ENCODE data around the gene FBXL13.
"Not testable (repeated sequence)": the region's sequence is repeated elsewhere in the genome, so short reads cannot be mapped to it uniquely, and the experiment has no call there.

FBXL13 gene

DNA sequence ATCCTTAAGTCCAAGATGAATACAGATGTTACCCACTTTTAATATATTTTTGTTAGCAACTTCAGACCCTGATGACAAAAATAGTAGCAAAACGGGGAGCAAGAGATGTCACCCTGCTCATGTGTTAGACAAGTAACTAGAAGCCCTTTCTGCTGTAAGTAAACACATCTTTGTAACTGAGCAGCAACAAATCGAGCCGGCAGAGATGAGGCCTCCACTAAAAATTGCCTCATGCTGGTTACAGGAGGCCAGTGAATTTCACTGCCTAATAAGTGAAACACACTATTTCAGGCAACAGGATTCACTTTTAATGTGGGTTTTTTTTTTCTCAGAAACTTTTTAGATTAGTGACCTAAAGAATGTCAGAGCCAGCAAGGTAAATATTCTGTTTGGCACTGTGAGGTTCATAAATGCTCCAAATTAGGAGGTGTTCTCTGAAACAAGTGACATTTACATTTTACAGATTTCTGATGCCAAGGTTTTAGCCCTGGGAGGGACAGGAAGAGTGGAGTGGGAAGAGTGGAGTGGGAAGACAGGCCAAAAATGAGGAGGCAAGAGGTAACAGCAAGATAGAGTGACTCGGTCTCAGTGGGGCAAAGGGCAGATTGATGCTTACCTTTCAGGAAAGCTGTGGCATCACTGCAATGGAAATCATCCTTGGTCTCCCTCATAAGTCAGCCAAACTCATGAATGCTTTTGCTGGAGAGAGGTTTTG lies 215.4 kb downstream of the FBXL13 start:
- DNase-seq (ENCODE audit: low read depth in 2 of 2) = no peak

DNA sequence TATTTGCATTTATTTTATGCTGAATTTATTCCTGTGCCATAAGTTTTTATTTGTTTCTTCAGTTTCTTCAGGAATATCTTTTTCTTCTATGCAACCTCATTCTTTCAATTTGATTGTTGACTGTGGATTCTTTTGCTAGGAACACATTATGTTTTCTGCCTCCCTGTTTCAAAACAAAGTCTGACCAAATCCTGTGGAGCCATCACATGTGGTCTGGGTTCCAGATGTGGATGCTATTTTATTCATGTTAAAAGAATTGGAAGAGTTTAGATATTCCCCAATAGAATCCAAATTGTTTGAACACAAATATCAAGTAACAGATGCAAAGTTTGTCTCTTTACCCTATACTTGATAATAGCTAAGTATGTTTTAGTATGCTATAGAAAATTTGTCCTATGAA lies 218.6 kb downstream of the FBXL13 start:
- DNase-seq (ENCODE audit: low read depth in 2 of 2) = no peak

DNA sequence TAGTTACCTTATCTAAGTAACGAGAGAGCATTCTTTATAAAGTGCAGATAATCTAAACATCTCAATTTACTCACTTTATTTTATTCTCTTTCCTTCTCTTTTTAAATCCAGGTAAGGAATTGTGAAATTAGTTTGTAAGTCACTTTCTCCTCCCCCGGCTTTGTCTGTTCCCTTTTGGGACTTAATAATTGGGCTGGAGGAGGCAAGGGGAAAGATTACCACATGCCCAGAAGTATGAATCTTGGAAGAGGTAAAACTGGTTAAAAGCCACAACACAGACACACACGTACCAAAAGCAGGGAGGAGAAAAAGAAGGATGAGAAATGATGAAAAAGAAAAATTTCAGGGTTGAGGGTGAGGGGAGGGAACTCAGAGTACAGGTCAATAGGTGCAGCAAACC lies 225.1 kb downstream of the FBXL13 start:
- no peak for DNase-seq (ENCODE audit: low read depth in 2 of 2)

DNA sequence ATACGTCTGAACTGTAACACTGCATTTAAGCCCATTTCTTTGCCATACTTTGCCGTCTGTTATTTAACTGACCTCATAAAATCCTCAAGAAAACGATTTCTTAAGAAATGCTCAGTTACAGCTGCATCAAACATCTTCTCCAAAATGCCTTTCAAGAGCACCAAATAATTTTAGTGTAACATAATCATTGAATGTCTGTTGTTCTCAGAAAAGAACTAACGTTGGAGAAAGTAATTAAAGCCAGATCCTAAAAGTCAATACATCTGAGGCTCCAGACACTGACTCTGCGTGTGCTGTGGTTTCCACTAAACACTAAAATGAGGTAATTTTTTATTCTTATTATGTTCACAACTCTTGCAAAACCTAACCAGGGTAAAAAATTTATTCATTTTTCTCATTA lies 225.5 kb downstream of the FBXL13 start:
- no peak for DNase-seq (ENCODE audit: low read depth in 2 of 2)

DNA sequence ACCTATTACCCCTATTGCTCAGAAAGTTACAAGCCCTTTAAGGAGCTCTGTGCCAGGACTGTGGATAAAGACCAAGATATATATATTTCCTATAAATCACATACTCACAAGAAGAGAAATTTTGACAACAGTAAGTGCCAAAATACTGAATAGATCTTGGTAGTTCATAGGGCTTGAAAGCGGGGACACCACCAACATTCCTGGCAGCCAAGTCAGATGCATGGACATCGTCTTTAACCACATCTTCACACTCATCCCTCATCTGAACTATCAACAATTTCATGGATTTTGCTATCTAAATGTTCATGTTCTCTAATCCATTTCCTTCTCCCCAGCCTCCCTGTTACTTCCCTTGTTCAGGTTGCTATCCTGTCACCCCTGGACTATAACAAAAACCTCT lies 229.2 kb downstream of the FBXL13 start:
- DNase-seq (ENCODE audit: low read depth in 2 of 2) = no peak

DNA sequence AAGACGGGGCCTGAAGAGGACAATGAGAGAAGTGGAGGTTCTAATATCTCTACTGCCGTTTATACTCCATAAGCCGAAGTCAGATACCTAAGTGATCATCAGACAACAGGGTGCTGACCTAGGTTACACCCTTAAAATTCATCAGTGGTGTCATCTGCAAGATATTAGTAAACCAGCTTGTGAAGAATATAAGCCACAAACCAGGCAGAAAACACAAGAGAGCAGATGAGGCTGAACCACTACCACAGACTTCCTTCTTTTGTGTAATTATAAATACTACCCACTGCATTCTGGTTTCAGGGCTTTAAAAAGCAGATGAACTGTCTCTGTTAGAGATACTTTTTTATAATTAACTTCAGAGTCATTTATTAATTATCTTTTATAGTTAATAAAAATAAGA lies 230.7 kb downstream of the FBXL13 start:
- DNase-seq (ENCODE audit: low read depth in 2 of 2) = no peak

DNA sequence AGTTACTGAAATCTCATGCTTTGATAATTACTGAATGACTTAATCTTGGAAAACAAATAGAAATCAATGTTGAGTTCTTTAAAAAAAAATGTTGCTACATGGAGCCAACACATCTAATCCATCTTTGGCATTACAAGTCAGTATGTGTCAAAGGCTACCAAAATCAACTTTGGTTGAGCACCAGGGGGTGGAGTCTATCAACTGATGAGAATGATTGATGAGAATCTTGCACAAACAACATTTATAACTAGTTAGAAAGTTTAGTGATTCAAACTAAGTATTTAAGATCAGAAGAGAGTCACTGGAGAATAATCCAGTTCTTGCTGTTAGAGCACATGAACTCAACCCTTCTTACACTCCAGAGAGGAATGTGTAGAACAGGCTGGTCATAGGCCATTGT lies 232.3 kb downstream of the FBXL13 start:
- no peak for DNase-seq (ENCODE audit: low read depth in 2 of 2)

DNA sequence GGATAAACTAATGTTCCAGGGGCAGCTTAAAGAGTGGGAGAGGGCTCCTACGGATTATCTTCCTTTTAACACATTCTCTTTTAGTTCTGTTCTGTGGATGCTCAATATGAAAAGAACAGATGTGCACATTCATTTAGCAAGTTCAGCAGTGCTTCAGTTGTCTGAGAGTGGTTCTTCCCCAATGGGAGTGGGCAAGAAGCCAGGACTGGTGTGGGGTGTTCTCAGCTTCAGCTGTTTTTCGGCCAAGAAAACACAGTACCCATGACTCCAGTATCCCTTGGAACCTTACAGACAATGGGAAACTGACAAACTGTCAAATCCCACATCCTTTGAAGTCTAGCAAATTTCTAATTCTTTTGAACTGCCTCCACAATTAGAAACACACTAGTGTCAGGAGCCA lies 233.3 kb downstream of the FBXL13 start:
- DNase-seq (ENCODE audit: low read depth in 2 of 2) = no peak

DNA sequence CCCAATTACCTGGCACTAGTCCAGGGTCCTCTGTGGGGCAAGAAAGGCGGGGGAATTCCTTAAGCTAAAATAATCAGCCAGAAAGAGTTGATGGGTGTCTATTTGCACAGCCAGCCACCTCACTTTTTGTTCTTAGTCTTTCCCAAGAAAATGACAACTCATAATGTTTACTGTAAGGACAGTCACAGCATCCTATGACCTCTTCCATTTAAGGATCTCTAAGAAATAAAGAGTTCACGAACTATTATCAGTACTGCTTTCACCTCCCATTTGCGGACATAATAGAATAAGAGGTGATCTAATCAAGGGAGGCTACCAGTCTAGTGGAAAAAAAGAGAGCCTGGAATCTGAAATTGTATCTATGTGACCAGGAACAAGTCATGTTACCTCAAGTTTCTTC lies 234.2 kb downstream of the FBXL13 start:
- DNase-seq (ENCODE audit: low read depth in 2 of 2) = no peak

DNA sequence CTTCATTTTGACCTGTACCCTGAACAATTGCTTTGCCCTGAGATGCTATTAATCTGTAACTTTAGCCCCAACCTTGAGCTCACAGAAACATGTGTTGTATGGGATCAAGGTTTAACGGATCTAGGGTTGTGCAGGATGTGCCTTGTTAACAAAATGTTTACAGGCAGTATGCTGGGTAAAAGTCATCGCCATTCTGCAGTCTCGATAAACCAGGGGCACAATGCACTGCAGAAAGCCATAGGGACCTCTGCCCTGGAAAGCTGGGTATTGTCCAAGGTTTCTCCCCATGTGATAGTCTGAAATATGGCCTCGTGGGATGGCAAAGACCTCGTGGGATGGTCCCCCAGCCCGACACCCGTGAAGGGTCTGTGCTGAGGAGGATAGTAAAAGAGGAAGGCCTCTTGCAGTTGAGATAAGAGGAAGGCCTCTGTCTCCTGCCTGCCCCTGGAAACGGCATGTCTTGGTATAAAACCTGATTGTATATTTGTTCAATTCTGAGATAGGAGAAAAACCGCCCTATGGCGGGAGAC lies 236.0 kb downstream of the FBXL13 start:
- not testable (repeated sequence) for DNase-seq (ENCODE audit: low read depth in 2 of 2)

DNA sequence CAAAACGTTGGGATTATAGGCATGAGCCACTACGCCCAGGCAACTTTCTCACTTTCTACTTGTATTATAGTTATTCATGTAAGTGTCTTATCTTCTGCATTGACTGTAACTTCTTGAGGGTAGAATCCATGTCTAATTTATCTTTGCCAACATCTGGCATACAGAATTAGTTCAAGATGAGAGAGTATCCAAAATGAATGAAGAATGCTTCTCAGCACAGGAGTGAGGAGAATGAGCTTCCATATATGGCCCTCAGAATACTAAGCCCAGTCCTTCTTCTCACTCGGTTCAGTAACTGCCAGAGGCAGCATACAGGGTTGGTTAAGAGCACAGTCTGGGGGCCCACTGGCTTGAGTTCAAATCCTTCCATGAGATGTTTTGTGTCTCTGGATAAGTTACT lies 236.8 kb downstream of the FBXL13 start:
- no peak for DNase-seq (ENCODE audit: low read depth in 2 of 2)

DNA sequence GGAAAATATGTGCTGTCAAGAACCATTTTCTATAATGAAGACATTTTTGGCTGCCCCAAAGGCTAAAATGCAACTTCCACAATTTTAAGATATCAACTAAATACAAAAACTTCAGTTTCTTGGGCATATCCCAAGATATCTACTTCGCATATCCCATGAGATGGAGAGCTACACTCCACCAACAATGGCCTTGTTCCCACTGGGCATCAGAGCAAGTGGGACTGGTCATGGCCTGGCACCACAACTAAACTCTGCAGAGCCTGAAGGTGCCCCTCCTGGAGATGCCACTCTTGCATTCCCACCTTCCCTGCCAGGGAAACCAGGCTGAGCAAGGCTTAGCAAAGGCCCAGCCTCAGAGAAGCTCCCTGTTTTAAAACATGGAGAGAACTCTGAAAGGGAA lies 237.6 kb downstream of the FBXL13 start:
- DNase-seq (ENCODE audit: low read depth in 2 of 2) = no peak

DNA sequence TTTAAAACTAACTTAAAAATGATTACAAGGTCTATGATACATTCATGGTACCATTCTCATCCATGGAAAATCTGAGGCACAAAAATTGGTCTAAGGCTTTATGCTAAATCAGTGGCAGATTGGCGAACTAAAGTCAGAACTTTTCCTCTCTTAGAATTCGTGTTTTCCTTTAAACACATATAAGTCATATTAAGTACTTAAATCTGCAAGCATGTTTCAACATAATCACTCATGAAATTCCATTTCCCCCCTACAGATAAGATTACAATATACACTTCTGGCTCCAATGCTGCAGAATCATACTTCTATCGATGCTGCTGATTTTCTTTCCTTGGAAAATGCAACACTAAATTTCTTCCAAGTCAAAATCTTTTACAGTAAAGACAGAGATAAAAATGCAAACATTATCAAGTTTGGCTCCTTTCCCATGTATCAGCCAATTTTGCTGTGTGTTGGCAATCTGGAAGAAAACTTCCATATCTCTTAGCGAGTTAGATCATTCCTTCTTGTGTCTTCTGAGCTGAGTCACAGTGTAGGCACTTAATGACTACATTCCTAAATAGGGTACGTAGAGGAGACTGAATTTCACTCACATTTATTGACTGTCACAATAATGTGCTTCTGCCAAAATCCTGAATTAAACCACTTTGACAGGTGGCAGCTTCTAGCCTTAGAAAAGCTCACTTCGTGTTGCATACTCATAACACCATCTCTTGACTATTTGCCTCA lies 238.2 kb downstream of the FBXL13 start:
- DNase-seq (ENCODE audit: low read depth in 2 of 2) = no peak

DNA sequence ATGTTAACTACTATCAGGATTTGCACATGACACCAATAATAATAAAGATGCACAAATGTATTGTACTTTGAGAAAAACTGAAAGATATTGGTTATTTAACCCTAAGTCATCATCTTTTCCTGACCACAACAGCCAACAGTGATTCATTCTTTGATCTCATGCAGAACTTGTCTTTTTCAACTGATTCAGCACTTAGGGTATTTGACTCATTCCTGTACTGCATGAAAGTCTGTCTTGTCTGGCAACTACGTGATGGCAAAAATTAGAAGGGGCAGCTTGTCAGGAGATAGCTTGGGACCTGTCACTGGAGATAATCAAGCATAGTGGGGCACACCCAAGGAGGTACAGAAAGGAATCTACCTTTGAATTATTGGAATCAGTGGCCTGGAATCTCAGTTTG lies 239.6 kb downstream of the FBXL13 start:
- peak; percentile 1 to 6 for DNase-seq (ENCODE audit: low read depth in 2 of 2)

DNA sequence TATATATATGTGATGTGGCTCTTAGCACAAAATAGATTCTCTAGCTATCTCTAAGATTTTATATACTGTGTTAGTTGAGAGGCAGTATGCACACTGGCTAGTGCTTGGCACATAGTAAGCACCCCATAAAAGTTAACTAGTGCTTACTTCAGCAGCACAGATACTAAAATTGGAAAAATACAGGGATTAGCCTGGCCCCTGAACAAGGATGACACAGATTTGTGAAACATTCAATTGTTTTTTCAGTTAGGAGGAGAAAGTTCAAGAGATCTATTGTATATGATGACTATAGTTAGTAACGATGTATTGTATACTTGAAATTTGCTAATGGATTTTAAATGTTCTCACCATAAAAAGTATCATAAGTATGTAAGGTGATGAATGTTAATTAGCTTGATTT lies 240.1 kb downstream of the FBXL13 start:
- DNase-seq (ENCODE audit: low read depth in 2 of 2) = no peak

DNA sequence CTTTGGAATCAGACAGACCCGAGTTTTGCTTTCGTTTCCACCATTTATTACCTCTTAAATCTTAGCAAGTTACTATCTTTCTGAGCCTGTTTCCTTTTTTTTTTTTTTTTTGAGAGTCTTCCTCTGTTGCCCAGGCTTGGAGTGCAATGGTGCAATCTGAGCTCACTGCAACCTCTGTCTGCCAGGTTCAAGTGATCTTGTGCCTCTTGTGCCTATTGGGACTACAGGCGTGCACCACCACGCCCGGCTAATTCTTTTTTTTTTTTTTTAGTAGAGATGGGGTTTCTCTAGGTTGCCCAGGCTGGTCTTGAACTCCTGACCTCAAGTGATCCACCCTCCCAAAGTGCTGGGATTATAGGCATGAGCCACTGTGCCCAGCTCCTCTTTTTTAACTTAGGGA lies 241.3 kb downstream of the FBXL13 start:
- DNase-seq (ENCODE audit: low read depth in 2 of 2) = no peak

DNA sequence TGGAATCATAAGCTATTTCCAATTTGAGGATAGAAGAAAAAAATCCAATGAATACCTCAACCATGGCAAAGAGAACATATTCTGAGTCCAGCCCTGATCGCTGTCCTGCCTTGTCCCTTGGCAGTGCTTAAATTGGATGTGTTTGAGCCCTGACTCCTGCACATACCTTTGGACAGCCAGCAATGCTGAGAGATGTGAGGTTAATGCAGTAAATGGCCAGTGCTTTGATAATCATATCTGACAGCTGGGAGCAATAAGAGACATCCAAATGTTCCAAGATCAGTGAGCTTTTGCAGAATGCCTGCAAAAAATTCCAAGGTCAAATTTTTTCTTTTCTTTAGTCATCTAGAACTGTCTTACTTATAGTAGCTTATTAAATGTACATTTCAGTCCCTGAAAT lies 241.9 kb downstream of the FBXL13 start:
- no peak for DNase-seq (ENCODE audit: low read depth in 2 of 2)

DNA sequence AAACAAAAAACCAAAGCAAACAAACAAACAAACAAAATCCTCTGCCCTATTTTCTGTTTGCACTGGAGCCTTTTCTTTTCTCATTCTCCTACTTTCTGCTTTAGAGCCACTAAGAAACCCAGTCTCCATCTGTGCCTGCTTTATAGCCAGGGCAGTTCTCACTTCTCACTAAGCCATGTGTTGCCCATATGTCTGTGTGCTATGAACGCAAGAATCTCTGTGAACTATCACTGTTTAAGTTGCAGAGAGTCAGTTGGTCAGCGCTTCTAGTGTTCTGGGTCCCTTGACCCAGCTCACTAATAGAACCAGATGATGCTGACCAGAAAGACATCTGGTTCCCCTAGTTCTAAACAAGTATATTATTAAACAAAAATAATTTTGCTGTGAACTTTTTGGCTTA lies 244.4 kb downstream of the FBXL13 start:
- no peak for DNase-seq (ENCODE audit: low read depth in 2 of 2)

DNA sequence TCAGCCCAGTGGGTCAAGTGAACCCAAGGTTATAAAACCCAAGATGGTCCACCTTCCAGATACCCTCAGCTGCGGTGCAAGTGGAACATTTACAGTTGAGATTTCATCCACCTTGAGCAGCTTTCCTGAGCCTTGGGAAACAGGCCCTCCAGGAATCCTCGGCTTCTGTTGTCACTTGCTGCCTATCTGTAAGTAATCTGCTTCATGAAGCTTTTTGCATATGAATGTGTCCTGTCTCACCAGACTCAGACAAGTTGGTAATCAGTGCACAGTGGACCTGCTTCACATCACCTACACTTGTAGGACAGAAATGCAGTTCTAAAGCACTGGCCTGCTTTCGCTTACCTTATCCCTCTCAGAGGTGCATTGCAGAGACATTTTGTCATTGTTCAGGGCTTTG lies 245.5 kb downstream of the FBXL13 start:
- no peak for DNase-seq (ENCODE audit: low read depth in 2 of 2)

DNA sequence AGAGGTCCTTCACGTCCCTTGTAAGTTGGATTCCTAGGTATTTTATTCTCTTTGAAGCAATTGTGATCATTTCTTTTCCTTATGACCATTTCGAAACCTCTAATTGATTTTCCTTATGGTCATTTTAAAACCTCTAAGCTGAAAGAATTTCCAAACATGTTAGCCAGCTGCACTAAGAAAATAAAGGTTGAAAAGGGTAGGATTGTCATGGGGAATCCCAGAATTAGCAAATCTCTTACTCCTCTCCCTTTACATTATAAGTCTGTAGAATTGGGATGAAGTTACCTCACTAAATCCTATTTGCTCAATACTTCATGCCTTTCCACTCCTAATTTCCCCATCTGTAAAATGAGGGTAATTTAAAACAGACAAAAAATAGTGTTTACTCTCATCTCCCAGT lies 246.3 kb downstream of the FBXL13 start:
- no peak for DNase-seq (ENCODE audit: low read depth in 2 of 2)

DNA sequence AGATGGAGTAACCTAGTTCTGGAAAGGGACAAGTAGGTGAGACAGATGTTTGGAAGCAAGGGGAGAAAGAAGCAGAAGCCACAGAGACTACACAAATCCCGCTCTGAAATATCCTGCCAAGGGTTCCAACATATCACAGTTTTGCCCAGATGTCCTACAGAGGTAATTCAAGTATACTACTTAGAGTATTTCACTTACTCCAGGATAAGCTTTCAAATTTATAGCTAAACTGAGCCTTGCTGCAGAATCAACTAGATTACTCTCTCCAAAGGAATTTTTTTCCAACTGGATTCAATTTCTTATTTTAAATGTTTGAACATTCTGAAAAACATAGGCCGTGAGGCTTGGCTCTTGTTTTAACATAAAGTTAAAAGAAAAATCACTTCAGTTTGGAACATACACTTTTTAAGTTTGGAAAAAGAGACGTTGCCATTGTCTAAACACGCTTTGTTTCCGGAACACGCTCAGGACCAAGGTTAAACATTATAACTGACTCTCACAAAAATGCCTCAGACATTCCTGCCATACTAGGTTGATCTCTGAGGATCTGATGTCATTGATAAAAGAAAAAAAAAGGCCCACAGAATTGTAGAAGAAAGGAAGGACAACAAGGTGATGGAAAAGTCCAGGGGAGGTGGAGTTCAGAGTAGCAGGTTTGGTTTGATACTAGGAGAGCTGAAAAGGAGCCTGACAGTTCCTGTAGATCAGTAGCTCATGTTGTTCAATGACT lies 251.0 kb downstream of the FBXL13 start:
- DNase-seq (ENCODE audit: low read depth in 2 of 2) = no peak

DNA sequence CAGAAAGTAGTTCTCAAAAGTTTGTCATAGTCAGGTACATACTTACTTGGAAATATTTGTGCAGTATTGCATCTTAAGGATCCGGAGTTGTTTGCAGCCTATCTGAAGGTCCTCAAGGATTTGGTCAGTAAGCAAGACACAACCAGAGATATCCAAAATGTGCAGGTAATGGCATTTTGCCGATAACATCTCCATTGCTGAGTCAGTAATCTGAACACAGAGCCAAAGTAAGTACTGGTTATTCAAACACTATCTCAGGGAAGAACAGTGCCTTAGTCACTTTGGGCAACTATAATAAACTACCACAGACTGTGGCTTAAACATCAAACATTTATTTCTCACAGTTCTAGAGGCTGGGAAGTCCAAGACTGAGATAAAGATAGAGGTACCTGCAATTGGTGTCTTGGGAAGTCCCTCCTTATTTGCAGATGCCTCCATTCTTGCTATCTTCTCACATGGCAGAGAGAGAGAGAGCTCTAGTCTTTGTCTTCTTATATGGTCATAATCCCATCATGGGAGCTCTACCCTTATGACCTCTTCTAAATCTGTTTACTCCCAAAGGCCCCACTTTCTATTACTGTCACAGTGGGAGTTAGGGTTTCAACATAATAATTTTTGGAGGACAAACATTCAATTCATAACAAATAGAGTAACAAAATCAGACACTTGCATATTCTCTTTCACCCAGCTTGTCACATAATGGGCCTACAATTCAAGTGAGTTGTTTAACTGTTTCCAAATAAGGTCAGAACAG lies 252.4 kb downstream of the FBXL13 start:
- no peak for DNase-seq (ENCODE audit: low read depth in 2 of 2)
